ENCODE results near the gene C10orf88. TPM values are rescaled to one million over a fixed set of nuclear protein-coding genes. Genes with fewer than 3 reads are reported as not detected.

Gene C10orf88
- total and polyA plus RNA-seq, 2 of the 13 experiments (the other 11 are each of a cell fraction or from before 2014, with no cell fraction given): 4.6 to 11.8 TPM

- TF ChIP-seq BCLAF1 (IDR thresholded peaks at IDR 0.05): no peak
- TF ChIP-seq PLRG1 (conservative IDR thresholded peaks at IDR 0.05): no peak
- peak; percentile 99; the same call in 1 of the 2 replicates for TF ChIP-seq ZNF484 (CRISPR knock-in tag; IDR thresholded peaks at IDR 0.05; ENCODE audit: borderline replicate concordance, low read depth)
- TF ChIP-seq ZMAT5 (CRISPR knock-in tag; IDR thresholded peaks at IDR 0.05; ENCODE audit: borderline replicate concordance, low read depth): peak; percentile 98
- 0 out of 2 replicates have a peak, but pooled peaks have one; percentile 82 for TF ChIP-seq SMAD1 (CRISPR knock-in tag; IDR thresholded peaks at IDR 0.05; ENCODE audit: borderline replicate concordance, low read depth)
- TF ChIP-seq ZFP36 (IDR thresholded peaks at IDR 0.05; ENCODE audit: borderline replicate concordance, low read depth, low read length, partially characterized antibody): no peak
Measured at GRCh38 chr10:122911889-122912484, 42.0 kb downstream of the C10orf88 start (continued).

- ATAC-seq: no peak
- no peak within 1 kb of the TSS for H3K4me2 ChIP-seq (ENCODE audit: low read depth, low read length)
- no peaks in the 10 kb centered on the region for H3K79me2 ChIP-seq (ENCODE audit: insufficient read depth, low read length)
- H3K9me3 ChIP-seq (ENCODE audit: low read length): no peaks in the 10 kb centered on the region
- TF ChIP-seq EEA1 (CRISPR knock-in tag; IDR thresholded peaks at IDR 0.05; ENCODE audit: borderline replicate concordance): no peak
- 5% methylated on average over 1 of the region's 1 CpG for WGBS (ENCODE audit: low lambda C conversion rate)
- H3K4me1 ChIP-seq (ENCODE audit: insufficient read depth, low read length): no peaks in the 10 kb centered on the region
- in situ Hi-C loops (cut with HindIII; ENCODE audit: extremely low pct_ligation_motif_present, low pct_unique_long_range_greater_than_20kb) (no loop called here), intact Hi-C loops (cut with micrococcal nuclease; ENCODE audit: unreplicated experiment) (no loop called here)
- 0 out of 5 replicates have a peak, but pooled peaks cover 0 to 3% of the 10 kb centered on the region in 2 experiments for H3K27me3 ChIP-seq (ENCODE audit: control insufficient read depth in 1 of 2, insufficient read depth in 2 of 2, low read length in 2 of 2)
- H3K4me3 ChIP-seq (replicated peaks in 1 of 3; ENCODE audit: insufficient read depth in 1 of 3, low read depth in 2 of 3, low read length in 3 of 3): no peak within 1 kb of the TSS
- POLR2A ChIA-PET: no interaction called here
- BruUV-seq (replicated peaks): no TSS peak
- DNase-seq (ENCODE audit: low spot score): no peak
- no peak within 1 kb of the TSS for H2AFZ ChIP-seq (ENCODE audit: low read length)
- CTCF ChIA-PET (ENCODE audit: low intra/inter-chr PET ratio, low total read pairs): no interaction called here
- H3K9ac ChIP-seq (ENCODE audit: insufficient read depth, low read depth, low read length): no peak within 1 kb of the TSS
- FAIRE-seq: no peak
- no peaks in the 10 kb centered on the region for H3K36me3 ChIP-seq (replicated peaks in 1 of 2; ENCODE audit: control insufficient read depth in 1 of 2, insufficient read depth in 2 of 2, low read length in 2 of 2)
- no peak within 1 kb of the TSS for H3K27ac ChIP-seq (ENCODE audit: extremely low read length, insufficient read depth, low read length)
- H4K20me1 ChIP-seq (ENCODE audit: insufficient read depth, low read length): no peaks in the 10 kb centered on the region; the same call in 1 of the 2 replicates
Measured at GRCh38 chr10:122910310-122910709, 43.7 kb downstream of the C10orf88 start, which contains the start of gene FAM24A. Gene FAM24A, plus strand, starts transcription at chr10:122910610. Its CDS starts 1,025 bp downstream, at chr10:122911635.

Data from HepG2 (cell line).